Measurements from ENCODE around the gene CLDN9.
A peak's percentile ranks its signal among the peaks of the same experiment; 100 is the strongest.
"Not testable (repeated sequence)": the region's sequence is repeated elsewhere in the genome, so short reads cannot be mapped to it uniquely, and the experiment has no call there.

CLDN9 gene

DNA sequence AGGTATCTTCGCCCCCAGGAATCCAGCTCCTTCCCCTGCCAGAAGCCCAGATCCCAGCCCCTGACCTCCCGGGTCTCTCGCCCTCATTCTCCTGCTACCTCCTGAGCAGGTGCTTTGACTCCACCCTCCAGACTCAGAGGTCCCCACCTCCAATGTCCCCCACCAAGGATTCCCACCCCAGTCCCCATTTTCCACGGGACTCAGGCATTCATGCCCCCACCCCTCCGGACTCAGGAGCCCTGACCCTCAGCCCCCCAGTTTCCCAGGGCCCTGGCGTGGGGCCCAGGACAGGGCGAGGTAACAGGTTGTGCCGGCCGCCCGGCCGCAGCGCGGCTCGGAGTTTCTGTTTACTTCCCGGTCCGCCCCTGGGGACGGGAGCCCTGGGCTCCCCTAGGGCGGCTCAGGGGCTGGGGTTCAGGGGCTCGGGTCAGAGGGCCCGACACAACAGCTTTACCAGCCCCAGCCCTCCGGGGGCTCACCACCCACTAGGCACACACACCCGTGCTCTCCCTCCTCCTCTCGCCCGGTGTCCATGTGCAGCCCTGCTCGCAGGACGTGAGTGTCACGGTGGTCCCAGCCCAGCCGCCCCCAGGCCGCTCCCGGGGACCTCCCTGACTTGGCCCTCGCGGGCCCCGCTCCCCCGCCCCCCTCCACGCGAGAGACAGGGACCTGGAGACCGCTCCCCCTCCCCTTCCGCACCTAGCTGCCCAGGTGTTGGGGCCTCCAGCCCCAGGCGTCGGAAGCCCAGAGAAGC, 23.4 kb downstream of the CLDN9 start:
- DNase-seq = no peak

DNA sequence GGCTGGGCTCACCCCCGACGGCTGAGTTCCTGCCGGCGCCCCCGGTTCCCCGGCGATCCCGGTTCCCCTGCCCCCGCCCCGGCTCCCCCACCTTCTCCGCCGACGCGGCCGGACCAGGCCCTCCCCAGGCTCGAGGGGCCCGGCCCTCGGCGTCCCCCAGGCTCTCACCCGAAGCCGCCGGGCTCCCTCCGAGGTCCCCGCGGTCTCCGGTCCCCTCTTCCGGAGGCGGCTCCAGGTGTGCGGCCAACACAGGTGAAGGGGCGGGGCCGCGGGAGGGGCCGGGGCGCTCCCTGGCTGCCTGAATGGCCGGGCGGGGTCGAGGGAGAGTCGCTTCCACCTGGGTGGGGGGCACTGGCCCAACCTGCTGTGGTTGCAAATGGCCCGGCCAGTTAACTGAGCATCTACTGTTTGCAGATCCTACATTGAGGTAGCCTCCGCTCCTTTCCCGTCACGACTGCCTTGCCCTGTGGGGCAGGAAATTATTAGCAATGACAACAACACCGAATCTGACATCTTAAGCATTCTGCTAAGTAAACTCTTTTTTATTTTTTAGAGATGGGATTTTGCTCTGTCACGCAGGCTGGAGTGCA, 24.1 kb downstream of the CLDN9 start, which contains the start of gene BICDL2:
Gene BICDL2, minus strand, starts transcription at position 219 of the 590 bp plus-strand sequence. CDS start 1,448 bp downstream, outside the sequence.
- no peak for DNase-seq

DNA sequence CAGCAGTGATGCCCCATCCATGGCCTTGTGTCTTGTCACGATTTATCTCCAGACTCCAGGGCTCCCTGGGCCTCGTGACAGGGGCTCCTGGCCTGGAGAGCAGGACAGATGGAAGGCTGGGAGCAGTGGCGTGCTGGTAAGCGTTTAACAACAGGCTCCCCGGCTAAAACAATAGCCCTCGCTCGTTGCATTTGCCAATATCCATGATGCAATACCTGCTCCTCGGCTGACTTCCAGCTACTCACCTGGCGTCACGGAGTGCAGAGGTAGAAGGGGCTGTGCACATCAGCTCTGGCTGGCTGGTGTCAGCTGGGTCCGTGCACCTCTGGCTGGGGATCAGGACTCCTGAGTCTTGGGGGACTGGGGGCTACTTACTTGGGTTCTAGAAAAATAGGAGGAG, 25.5 kb downstream of the CLDN9 start:
- DNase-seq = no peak

DNA sequence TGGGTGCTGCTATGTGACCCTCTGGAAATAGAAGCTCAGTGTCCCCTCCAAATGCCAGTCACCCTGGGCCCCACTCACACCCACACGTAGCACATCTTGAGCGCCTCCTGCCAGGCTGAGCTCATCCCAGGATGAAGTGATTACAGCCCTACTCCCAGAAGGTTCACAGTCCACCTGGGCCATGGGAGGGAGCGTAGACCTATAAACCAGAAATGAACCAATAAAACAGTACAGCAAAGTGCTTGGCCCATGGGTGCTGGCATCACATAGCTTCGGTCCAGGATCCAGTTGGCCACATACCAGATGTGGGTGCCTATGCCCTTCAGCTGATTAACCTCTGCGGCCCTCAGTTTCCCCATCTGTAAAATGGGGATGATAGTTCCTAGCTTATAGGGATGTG, 26.2 kb downstream of the CLDN9 start:
- DNase-seq = no peak

DNA sequence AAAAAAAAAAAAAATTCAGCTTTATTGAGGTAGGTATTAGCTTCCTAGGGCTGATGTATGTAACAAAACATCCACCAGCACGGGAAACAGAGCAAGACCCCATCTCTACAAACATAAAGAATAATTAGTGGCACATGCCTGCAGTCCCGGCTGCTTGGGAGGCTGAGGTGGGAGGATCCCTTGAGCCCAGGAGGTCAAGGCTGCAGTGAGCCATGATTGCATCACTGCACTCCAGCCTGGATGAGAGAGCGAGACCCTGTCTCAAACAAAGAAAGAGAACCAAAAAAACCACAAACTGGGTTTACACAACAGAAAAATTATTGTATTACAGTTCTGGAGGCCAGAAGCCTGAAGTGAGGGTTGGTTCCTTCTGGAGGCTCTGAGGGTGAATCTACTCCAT, 29.7 kb downstream of the CLDN9 start:
- DNase-seq = no peak

DNA sequence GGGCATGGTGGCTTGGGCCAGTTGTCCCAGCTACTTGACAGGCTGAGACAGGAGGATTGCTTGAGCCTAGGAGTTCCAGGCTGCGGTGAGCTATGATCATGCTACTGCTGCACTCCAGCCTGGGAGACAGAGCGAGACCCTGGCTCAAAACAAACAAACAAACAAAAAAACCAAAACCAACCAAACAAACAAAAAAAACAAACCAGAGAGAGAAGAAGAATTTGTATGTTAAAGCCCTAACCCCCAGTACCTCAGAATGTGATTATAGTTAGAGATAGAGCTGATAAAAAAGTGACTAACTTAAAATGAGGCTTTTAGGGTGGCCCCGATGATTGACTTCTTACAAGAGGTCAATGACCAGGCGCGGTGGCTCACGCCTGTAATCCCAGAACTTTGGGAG, 32.0 kb downstream of the CLDN9 start:
- no peak for DNase-seq

DNA sequence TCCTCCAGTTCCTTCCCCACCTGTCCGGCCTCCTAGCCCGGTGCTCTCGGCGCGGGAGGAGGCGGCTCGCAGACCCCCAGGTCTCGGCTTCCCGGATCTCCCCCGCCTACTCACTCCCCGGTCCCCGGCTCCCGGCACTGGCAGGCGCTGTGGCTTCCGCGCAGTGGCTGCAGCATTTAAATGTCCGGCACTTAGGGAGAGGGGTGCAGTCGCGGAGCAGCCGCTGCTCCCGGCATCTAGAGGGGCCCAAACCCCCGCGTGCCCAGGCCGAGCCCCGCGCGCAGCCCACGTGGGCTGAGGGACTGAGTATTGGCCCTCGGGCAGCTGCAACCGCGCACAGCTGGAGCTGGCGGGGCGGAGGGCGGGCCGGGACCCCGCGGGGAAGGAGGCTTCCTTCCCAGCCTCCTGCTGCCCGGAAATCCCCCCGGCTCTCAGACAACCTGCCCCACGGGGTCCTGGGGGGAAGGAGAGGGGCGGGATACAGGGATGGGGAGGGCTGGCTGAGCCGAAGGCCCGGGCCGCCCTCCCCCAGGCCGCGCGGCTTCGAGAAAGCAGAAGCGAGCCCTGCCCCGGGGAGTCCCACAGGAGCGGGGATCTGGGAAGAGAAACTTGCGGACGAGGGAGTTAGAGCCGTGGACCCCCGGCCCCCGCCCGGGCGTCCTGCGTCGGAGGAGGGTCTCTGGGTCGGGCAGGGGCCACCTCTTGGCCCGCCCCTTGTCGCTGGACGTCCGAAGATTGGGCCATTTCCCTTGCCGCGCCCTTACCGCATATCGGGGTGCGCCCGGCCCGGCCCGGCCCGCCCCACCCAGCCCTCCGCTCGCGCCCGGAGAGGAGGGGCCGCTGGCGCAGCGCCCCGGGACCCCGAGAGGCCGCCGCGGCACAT, 33.3 kb downstream of the CLDN9 start, which contains the start of gene MMP25:
Gene MMP25, plus strand, starts transcription at position 804 of the 883 bp plus-strand sequence. CDS start 357 bp downstream, outside the sequence.
- peak in 1 of 5 donors; percentile 39 for DNase-seq

DNA sequence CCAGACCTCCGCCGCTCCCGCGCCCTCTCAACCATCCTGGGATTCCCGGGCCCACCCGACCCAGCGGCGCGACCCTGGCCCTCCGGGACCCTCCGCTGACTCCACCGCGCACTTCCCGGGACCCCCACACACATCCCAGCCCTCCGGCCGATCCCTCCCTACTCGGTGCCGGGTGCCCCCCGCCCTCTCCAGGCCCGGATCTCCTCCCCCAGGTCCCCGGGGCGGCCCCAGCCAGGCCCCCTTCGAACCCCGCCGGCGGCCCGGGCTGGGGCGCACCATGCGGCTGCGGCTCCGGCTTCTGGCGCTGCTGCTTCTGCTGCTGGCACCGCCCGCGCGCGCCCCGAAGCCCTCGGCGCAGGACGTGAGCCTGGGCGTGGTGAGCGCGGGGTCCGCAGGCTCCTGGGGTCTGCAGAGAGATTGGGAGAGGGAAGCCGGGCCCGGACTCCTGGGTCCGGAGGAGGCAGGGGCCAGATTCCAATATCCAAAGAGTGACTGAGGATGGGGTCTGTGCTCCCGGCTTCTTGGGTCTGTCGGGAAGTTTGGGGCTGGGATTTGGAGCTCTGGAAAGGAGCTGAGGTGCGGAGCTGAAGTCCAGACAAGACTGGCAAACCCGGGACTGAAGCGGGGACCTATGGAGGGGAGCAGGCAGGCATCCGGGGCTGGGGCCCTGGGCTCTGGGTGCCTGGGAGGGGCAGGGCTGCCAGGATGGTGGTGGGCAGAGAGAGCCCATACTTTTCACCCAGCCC, 34.1 kb downstream of the CLDN9 start:
- DNase-seq = peak in 1 of 5 donors; percentile 45

DNA sequence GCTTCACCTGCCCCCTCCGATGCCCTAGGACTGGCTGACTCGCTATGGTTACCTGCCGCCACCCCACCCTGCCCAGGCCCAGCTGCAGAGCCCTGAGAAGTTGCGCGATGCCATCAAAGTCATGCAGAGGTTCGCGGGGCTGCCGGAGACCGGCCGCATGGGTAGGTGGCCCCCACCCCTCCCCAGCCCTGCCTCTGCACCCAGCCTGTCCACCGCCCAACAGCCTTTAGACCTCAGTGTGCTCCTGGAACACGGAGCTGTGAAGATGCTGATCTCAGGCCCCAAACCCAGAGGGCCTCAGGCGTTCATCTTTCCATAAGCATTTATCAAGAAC, 34.6 kb downstream of the CLDN9 start:
- DNase-seq = peak in 1 of 5 donors; percentile 38

DNA sequence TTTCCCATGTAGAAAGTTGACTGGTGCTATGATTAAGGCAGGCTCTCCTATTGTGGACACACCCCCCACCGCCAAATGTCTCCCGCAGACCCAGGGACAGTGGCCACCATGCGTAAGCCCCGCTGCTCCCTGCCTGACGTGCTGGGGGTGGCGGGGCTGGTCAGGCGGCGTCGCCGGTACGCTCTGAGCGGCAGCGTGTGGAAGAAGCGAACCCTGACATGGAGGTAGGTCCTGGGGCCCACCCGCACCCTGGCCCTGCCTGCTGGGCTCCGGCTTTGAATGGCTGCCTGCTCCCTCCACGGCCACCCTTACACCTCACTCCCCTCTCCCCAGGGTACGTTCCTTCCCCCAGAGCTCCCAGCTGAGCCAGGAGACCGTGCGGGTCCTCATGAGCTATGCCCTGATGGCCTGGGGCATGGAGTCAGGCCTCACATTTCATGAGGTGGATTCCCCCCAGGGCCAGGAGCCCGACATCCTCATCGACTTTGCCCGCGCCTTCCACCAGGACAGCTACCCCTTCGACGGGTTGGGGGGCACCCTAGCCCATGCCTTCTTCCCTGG, 37.3 kb downstream of the CLDN9 start:
- DNase-seq = no peak

DNA sequence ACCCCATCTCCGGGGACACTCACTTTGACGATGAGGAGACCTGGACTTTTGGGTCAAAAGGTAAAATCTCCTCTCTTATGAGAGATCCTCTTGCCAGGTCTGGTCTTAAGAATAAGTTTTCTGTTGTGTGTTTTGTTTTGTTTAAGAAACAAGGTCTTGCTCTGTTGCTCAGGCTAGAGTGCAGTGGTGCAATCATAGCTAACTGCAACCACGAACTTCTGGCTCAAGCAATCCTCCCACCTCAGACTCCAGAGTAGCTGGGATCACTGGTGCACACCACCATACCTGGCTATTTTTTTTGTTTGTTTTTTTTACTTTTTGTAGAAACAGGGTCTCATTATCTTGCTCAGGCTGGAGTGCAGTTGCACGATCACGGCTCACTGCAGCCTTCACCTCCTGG, 37.8 kb downstream of the CLDN9 start:
- no peak for DNase-seq

DNA sequence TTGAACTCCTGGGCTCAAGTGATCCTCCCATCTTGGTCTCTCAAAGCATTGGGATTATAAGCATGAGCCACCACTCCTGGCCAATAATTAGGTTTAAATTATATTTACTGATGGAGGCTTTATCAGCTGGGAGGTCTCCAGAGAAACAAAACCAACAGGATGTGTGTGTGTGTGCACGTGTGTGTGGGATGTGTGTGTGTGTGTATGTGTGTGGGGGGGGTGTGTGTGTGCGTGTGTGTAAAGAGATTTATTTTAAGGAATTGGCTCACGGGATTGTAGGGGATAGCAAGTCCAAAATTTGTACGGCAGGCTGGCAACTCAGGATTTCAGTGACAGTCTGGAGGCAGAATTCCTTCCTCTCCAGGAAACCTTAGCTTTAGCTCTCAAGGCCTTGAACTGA, 38.3 kb downstream of the CLDN9 start:
- DNase-seq = no peak

DNA sequence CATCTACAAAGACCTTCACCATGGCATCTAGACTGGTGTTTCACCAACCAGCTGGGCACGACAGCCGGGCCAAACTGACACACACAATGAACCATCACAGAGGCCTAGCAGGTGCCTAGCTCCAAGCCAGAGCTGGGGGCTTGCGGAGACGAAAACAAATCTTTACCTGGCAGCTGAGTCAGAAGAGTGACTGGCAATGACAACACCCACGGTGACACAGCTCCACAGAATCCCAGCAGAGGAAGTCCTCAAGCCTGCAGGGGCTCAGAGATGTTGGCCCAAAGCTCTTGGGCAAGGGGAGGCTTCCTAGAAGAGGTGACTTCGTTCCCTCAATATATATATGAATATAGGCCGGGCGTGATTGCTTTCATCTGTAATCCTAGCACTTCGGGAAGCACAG, 38.8 kb downstream of the CLDN9 start:
- no peak for DNase-seq

DNA sequence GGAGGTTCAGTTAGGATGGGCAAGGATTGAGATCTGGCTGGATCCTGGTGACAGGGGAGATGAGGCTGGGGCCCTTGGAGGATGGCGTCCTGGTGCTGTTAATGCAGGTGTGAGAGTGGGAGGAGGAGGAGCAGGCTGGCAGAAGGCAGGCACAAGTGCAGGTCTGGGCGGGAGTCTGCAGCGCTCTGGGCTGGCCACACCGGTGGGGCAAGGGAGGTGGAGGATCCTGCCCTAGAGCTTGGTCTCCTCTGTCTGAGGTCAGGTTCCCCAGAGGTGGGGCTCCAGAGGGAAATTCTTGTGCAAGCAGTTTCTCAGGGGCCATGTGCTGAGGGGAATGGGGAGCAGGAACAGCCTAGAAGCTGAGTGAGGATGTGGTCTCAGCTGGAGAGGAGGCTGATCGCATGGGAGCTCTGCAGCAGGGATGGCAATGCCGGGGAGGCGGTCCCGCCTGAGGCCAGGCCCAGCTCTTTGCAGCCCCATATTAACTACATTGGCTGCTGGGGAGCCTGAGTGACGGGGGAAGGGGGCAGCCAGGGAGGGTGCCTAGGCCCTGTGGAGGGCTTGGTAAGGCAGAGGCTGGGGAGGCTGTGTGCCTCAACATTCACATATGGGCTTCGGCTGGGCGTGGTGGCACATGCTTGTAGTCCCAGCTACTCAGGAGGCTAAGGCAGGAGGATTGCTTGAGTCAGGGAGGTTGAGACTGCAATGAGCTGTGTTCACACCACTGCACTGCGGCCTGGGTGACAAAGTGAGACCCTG, 40.0 kb downstream of the CLDN9 start:
- not testable (repeated sequence) for DNase-seq

DNA sequence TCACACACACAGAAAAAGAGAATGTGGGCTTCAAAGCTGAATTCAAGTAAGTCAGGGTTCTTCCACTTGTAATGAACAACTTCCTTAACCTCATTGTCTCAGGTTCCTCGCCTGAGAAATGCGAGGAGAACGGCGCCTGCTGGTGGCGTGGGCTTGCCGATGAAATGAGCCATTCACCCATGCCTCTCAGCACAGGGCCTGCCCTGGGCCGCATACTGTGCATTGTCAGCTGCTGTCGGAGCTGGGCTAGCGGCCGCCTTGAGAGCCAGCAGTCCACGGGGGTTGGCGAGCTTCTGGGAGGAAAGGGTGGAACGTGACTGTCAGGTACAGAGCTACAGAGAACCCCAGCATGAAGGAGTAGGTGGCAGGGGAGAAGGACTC, 40.6 kb downstream of the CLDN9 start:
- not testable (repeated sequence) for DNase-seq

DNA sequence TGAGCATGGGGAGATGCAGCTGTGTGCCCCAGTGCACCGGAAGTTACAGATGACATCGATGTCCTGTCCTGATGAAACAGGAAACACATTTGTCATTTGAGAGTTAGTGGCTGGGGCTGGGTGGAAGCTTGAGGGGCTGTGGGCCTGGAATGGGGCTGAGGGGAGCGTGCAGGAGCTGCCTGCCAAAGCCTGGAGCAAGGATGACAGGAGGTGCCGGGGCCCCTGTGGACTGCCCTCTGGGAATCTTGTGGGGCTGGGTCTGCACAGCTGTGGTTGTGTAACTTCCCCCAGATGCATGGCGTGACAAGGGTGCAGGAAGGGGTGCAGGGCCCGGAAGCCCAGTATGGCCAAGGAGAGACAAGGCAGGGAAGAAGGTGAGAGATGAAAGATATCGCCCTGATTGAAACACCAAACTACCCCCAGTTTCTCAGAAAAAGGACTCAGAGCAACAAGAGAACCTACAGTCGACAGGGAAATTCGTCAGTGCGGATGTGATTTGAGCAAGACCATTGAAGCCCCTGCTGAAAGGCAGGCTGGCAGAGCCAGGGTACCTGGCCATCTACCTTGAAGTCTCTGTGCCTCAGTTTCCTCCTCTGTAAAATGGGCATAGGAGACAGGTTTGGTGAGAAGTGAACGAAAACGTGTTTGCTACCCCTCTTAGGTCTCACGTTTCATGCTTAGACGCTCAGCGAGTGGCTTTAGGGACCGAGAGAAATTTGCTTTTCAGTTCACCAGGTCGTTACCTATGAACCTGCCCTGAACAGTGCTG, 42.4 kb downstream of the CLDN9 start:
- DNase-seq = peak in 1 of 5 donors; percentile 90

DNA sequence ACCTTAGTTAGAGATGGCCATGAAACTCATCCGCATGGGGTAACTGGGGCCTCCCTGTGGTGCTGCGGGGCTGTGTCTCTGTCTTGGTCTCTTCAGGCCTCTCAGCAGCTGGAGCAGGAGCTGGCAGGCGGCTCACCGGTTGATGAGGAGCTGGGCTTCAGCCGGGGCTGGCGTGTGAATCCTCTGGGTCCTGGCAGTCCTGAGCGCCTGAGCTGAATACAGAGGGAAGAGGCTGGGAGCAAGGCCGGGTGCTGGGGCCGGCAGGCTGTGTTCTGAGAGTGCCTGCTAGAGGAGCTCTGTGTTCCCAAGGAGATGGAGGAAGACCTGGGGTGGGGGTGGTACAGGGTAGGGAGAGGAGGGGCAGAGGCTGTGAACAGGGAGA, 43.0 kb downstream of the CLDN9 start:
- not testable (repeated sequence) for DNase-seq

DNA sequence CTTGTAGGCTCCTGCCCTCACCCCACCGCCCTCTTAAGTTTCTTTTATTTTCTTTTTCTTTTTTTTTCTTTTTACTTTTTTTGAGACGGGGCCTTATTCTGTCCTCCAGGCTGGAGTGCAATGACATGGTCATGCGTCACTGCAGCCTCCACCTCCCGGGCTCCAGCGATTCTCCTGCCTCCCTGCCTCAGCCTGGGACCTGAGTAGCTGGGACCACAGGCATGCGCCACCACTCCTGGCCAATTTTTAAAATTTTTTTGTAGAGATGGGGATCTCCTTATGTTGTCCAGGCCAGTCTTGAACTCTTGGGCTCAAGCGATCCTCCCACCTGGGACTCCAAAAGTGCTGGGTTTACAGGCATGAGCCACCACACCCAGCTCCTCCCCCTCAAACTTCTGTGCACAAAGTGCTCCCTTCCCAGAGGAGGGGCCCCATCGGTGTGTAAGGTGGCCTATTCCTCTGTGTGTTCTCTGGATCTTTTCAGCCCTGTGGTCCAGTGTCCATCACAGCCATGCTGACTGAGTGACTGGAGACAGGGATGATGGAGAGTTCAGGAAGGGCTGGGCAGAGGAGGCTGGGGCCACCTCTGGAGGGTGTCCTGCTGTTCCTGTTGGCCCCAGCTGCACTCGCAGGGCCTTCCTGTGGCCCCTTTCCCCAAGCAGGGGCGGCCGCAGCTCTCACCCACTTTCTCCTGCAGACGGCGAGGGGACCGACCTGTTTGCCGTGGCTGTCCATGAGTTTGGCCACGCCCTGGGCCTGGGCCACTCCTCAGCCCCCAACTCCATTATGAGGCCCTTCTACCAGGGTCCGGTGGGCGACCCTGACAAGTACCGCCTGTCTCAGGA, 43.8 kb downstream of the CLDN9 start:
- no peak for DNase-seq

DNA sequence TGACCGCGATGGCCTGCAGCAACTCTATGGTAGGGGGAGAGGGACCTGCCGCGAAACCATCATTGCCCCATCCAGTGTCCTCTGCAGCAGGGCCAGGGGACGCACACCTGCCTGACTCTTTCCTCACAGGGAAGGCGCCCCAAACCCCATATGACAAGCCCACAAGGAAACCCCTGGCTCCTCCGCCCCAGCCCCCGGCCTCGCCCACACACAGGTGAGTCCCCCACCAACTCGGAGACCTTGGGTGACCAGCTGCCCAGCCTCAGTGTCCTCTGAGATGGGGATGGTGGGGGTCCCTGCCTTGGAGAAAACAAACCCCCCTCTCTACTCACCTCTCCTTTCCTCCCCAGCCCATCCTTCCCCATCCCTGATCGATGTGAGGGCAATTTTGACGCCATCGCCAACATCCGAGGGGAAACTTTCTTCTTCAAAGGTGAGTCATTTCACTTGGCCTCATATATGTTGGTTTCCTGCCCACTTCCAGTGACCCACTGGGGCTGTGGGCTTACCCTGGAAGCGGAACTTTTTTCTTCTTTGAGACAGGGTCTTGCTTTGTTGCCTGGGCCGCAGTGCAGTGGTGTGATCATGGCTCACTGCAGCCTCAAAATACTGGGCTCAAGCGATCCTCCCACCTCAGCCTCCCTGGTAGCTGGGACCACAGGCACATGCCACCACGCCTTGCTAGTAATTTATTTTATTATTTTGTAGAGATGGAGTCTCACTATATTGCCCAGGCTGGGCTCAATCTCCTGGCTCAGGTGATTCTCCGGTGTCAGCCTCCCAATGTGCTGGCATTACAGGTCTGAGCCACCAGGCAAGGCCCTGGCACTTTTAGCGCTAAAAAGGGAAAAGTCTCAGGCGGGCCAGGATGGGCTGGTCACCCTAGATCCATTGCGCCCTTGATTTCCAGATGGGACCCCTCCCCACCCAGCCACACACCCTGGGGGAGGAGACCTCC, 44.7 kb downstream of the CLDN9 start:
- peak in 1 of 5 donors; percentile 73 for DNase-seq

Data from T-helper 1 cell (primary cell).